OCI-LY7 (cell line): ENCODE measurements around the gene TRERF1. TPM values are rescaled to one million over a fixed set of nuclear protein-coding genes. Genes with fewer than 3 reads are reported as not detected.

Experiments
- BruUV-seq: library from RNA; stranded (reverse); fragments of 400-500 nt; replicated peaks from 2 replicates; lab custom pipeline; 2021; lab: Mats Ljungman, UMichigan
- CTCF ChIA-PET: fragments of 300-600 bp; sonication (Branson Sonifier 250); formaldehyde crosslinking; loops from one replicate; lab custom pipeline; 2022; ENCODE audit warnings: antibody characterized with exemption; ENCODE audit not compliant: unreplicated experiment; lab: Charles Lee
- POLR2A ChIA-PET: fragments of 300-600 bp; sonication (Branson Sonifier 250); formaldehyde crosslinking; loops from one replicate; lab custom pipeline; 2022; ENCODE audit warnings: antibody characterized with exemption; lab: Charles Lee
- DNase-seq: peaks from one replicate; pipeline ENCODE4 v3.0.0-alpha.2; 2015; ENCODE audit warnings: low spot score
- H2AFZ ChIP-seq: fragments of 200-600 bp; sonication (generic), shearing (Covaris generic); 2 replicates; pipeline ENCODE4 v1.6.1; 2014; ENCODE audit warnings: mild to moderate bottlenecking, antibody characterized with exemption, low read length, moderate library complexity
- H3K27ac ChIP-seq: fragments of 200-600 bp; sonication (generic); 2 replicates; pipeline ENCODE4 v1.5.1; 2014; ENCODE audit warnings: mixed run types, low read depth, mild to moderate bottlenecking, moderate library complexity, low read length, inconsistent platforms; ENCODE audit not compliant: poor library complexity, severe bottlenecking
- H3K36me3 ChIP-seq: fragments of 200-600 bp; sonication (generic); 2 replicates; pipeline ENCODE4 v1.6.1; 2014; ENCODE audit warnings: mild to moderate bottlenecking, antibody characterized with exemption, low read length, moderate library complexity, mixed read lengths; ENCODE audit not compliant: insufficient read depth
- H3K4me1 ChIP-seq: fragments of 200-600 bp; sonication (generic); 2 replicates; pipeline ENCODE4 v1.5.1; 2014; ENCODE audit warnings: mild to moderate bottlenecking, low read length; ENCODE audit not compliant: insufficient read depth, poor library complexity, severe bottlenecking
- H3K4me2 ChIP-seq: fragments of 200-600 bp; sonication (generic); 2 replicates; pipeline ENCODE4 v1.6.1; 2014; ENCODE audit warnings: mild to moderate bottlenecking, low read length
- H3K4me3 ChIP-seq: fragments of 200-600 bp; sonication (generic); 2 replicates; pipeline ENCODE4 v1.5.1; 2014; ENCODE audit warnings: mild to moderate bottlenecking, low read depth, low read length; ENCODE audit not compliant: poor library complexity, severe bottlenecking
- H3K79me2 ChIP-seq: fragments of 200-600 bp; sonication (generic); 2 replicates; pipeline ENCODE4 v1.6.1; 2016; ENCODE audit warnings: low read depth, mild to moderate bottlenecking, low read length, moderate library complexity, mixed read lengths; ENCODE audit not compliant: insufficient read depth
- H3K9me2 ChIP-seq: fragments of 200-600 bp; sonication (generic); 2 replicates; pipeline ENCODE4 v1.6.1; 2016; ENCODE audit warnings: mild to moderate bottlenecking, low read length, mixed read lengths; ENCODE audit not compliant: insufficient read depth
- H3K9me3 ChIP-seq: fragments of 200-600 bp; sonication (generic); 2 replicates; pipeline ENCODE4 v1.6.1; 2014; ENCODE audit warnings: mild to moderate bottlenecking, mixed run types, low read length, mixed read lengths
- H4K20me1 ChIP-seq: fragments of 200-600 bp; sonication (generic); 2 replicates; pipeline ENCODE4 v1.6.1; 2014; ENCODE audit warnings: mild to moderate bottlenecking, antibody characterized with exemption, low read length, moderate library complexity, mixed read lengths; ENCODE audit not compliant: insufficient read depth
- CTCF ChIP-seq: fragments of 200-600 bp; sonication (generic); conservative IDR thresholded peaks from 2 replicates; pipeline ENCODE4 v1.5.1; 2014; ENCODE audit warnings: mild to moderate bottlenecking, antibody characterized with exemption, low read length, moderate library complexity, mixed read lengths
- EZH2phosphoT487 ChIP-seq: fragments of 200-600 bp; sonication (generic); IDR thresholded peaks from 2 replicates; pipeline ENCODE4 v1.6.1; 2018; ENCODE audit warnings: low read depth, borderline replicate concordance, mild to moderate bottlenecking, mixed run types, antibody characterized with exemption, low read length, moderate library complexity, mixed read lengths
- intact Hi-C: fragments of 100-400 bp; cut with micrococcal nuclease; formaldehyde crosslinking; loops from one replicate; pipeline ENCODE4 v1.10.0; 2022; ENCODE audit not compliant: unreplicated experiment
- total RNA-seq, 2 experiments: library from RNA; depleted of rRNA in 1 of 2; stranded (reverse); fragments of >200 nt in 1 of 2; shearing (Covaris generic) in 1 of 2; gene quantifications; 2 replicates each; pipeline ENCODE4 v1.2.3, GENCODE V29; 2014 to 2022

TRERF1 gene
- total RNA-seq, 2 experiments from 2014 or later = 5.7 to 12.9 TPM

- no peak for DNase-seq
- CTCF ChIA-PET = no interaction called here
- H3K79me2 ChIP-seq = no peaks in the 10 kb centered on the region
- no peak for TF ChIP-seq EZH2phosphoT487
- no peak for TF ChIP-seq CTCF
- no peak overlapping the region for H2AFZ ChIP-seq
- H3K27ac ChIP-seq = no peak overlapping the region
- H4K20me1 ChIP-seq = no peaks in the 10 kb centered on the region
- no peak overlapping the region for H3K4me3 ChIP-seq
- POLR2A ChIA-PET = no interaction called here
- no peaks in the 10 kb centered on the region for H3K9me2 ChIP-seq
- H3K36me3 ChIP-seq = no peaks in the 10 kb centered on the region
- intact Hi-C loops = no loop called here
- H3K9me3 ChIP-seq = no peaks in the 10 kb centered on the region
- no peak overlapping the region for H3K4me2 ChIP-seq
- BruUV-seq = no TSS peak
- no peaks in the 10 kb centered on the region for H3K4me1 ChIP-seq
Observed at GRCh38 chr6:42350911-42351310, 100.8 kb downstream of the TRERF1 start.

GRCh38 chr6:42349753-42350511 lies 101.8 kb downstream of the TRERF1 start:
- DNase-seq = no peak
- CTCF ChIA-PET = no interaction called here
- H3K36me3 ChIP-seq = no peaks in the 10 kb centered on the region
- no peak overlapping the region for H3K4me2 ChIP-seq
- intact Hi-C loops = no loop called here
- no TSS peak for BruUV-seq
- H4K20me1 ChIP-seq = no peaks in the 10 kb centered on the region
- H3K27ac ChIP-seq = no peak overlapping the region
- H3K9me2 ChIP-seq = no peaks in the 10 kb centered on the region
- H3K79me2 ChIP-seq = no peaks in the 10 kb centered on the region
- TF ChIP-seq CTCF = no peak
- no peak for TF ChIP-seq EZH2phosphoT487
- no peak overlapping the region for H3K4me3 ChIP-seq
- no peak overlapping the region for H2AFZ ChIP-seq
- H3K9me3 ChIP-seq = no peaks in the 10 kb centered on the region
- POLR2A ChIA-PET = interaction anchor here (1.1 kb wide), 1 partner anchor 18 kb away, joined by 4 read pairs; no protein-coding TSS in a partner anchor
- H3K4me1 ChIP-seq = no peaks in the 10 kb centered on the region

GRCh38 chr6:42347456-42347855 lies 104.3 kb downstream of the TRERF1 start:
- CTCF ChIA-PET = interaction anchor here (0.6 kb wide), 1 partner anchor 54 kb away, joined by 3 read pairs; no protein-coding TSS in a partner anchor
- POLR2A ChIA-PET = no interaction called here

More at GRCh38 chr6:42347456-42347855, 104.3 kb downstream of the TRERF1 start:
- no peaks in the 10 kb centered on the region for H3K9me2 ChIP-seq
- no peaks in the 10 kb centered on the region for H3K4me1 ChIP-seq
- H4K20me1 ChIP-seq = no peaks in the 10 kb centered on the region
- intact Hi-C loops = no loop called here
- H3K36me3 ChIP-seq = no peaks in the 10 kb centered on the region
- DNase-seq = no peak
- H3K27ac ChIP-seq = no peak overlapping the region
- H3K4me3 ChIP-seq = no peak overlapping the region
- H3K4me2 ChIP-seq = no peak overlapping the region
- TF ChIP-seq CTCF = no peak
- TF ChIP-seq EZH2phosphoT487 = no peak
- no TSS peak for BruUV-seq
- no peaks in the 10 kb centered on the region for H3K79me2 ChIP-seq
- no peak overlapping the region for H2AFZ ChIP-seq
- no peaks in the 10 kb centered on the region for H3K9me3 ChIP-seq
